Prostate gland (tissue), 2 donors: Measurements from ENCODE around the gene SPTAN1.

Experiments
- POLR2A ChIP-seq: fragments of 450-650 bp; IDR thresholded peaks from one replicate; pipeline ENCODE4 v1.6.1; 2016; ENCODE audit warnings: antibody characterized with exemption, mild to moderate bottlenecking
- POLR2AphosphoS5 ChIP-seq: sonication (generic); formaldehyde crosslinking; IDR thresholded peaks from one replicate; pipeline ENCODE4 v1.6.1; 2017; ENCODE audit warnings: antibody characterized with exemption
- TF ChIP-seq, protein P1 (sequence below), 4 experiments: fragments of 200-600 bp in 2 of 4; fragments of 450-650 bp in 2 of 4; sonication (generic) in 2 of 4; IDR thresholded peaks; 1 replicate in 3 of 4; 2 replicates in 1 of 4; pipeline ENCODE4 v1.5.1; 2016 to 2019; ENCODE audit warnings: antibody characterized with exemption in 4 of 4, mild to moderate bottlenecking in 2 of 4, moderate library complexity in 2 of 4

GRCh38 chr9:128550226-128550625 is 2.2 kb upstream of the SPTAN1 start:
- TF ChIP-seq, protein P1, sequence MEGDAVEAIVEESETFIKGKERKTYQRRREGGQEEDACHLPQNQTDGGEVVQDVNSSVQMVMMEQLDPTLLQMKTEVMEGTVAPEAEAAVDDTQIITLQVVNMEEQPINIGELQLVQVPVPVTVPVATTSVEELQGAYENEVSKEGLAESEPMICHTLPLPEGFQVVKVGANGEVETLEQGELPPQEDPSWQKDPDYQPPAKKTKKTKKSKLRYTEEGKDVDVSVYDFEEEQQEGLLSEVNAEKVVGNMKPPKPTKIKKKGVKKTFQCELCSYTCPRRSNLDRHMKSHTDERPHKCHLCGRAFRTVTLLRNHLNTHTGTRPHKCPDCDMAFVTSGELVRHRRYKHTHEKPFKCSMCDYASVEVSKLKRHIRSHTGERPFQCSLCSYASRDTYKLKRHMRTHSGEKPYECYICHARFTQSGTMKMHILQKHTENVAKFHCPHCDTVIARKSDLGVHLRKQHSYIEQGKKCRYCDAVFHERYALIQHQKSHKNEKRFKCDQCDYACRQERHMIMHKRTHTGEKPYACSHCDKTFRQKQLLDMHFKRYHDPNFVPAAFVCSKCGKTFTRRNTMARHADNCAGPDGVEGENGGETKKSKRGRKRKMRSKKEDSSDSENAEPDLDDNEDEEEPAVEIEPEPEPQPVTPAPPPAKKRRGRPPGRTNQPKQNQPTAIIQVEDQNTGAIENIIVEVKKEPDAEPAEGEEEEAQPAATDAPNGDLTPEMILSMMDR (IDR thresholded peaks at IDR 0.05): no peak
- no peak for TF ChIP-seq POLR2A
- TF ChIP-seq POLR2AphosphoS5: no peak
